K562 (cell line): ENCODE measurements around the gene MTOR. TPM values are rescaled to one million over a fixed set of nuclear protein-coding genes. Genes with fewer than 3 reads are reported as not detected.
A peak's percentile ranks its signal among the peaks of the same experiment; 100 is the strongest.

Experiments
- CBFA2T2 ChIP-seq: fragments of 450-650 bp; conservative IDR thresholded peaks from 2 replicates; pipeline ENCODE4 v1.6.1; 2017; ENCODE audit warnings: mild to moderate bottlenecking
- DMBX1 ChIP-seq: fragments of 250-450 bp; sonication (Bioruptor Pico); IDR thresholded peaks from 2 replicates; pipeline ENCODE4 v1.8.0; 2022; ENCODE audit warnings: inconsistent platforms, mild to moderate bottlenecking, moderate library complexity, borderline replicate concordance
- GTF2E2 ChIP-seq: fragments of 200-800 bp; sonication (Bioruptor generic); IDR thresholded peaks from 2 replicates; pipeline ENCODE4 v1.6.1; 2016; ENCODE audit warnings: missing genetic modification characterization, missing compliant biosample characterization
- KDM2B ChIP-seq: fragments of 250-450 bp; sonication (Bioruptor Pico); IDR thresholded peaks from 2 replicates; pipeline ENCODE4 v1.8.0; 2021; ENCODE audit warnings: mild to moderate bottlenecking, moderate library complexity
- MTF1 ChIP-seq: fragments of 250-450 bp; sonication (Bioruptor Pico); IDR thresholded peaks from 2 replicates; pipeline ENCODE4 v1.9.0; 2021; ENCODE audit warnings: moderate library complexity, mild to moderate bottlenecking, inconsistent platforms, borderline replicate concordance
- NFXL1 ChIP-seq: fragments of 450-650 bp; formaldehyde crosslinking; IDR thresholded peaks from 2 replicates; pipeline ENCODE4 v1.4.0; 2021; ENCODE audit warnings: mild to moderate bottlenecking
- PHF21A ChIP-seq: fragments of 450-650 bp; IDR thresholded peaks from 2 replicates; pipeline ENCODE4 v1.6.1; 2017; ENCODE audit warnings: low read depth, borderline replicate concordance
- PML ChIP-seq: IDR thresholded peaks from 2 replicates; pipeline ENCODE4 v1.6.1; 2012; ENCODE audit warnings: low read length, inconsistent platforms
- POLR2H ChIP-seq: IDR thresholded peaks from 2 replicates; pipeline ENCODE4 v1.6.1; 2016; ENCODE audit warnings: missing genetic modification characterization, low read depth, mild to moderate bottlenecking, control low read depth, missing compliant biosample characterization, moderate library complexity
- PURB ChIP-seq: sonication (generic); formaldehyde crosslinking; IDR thresholded peaks from 2 replicates; pipeline ENCODE4 v1.9.0; 2021; ENCODE audit warnings: low read depth, mild to moderate bottlenecking, missing genetic modification reagents
- RBM15 ChIP-seq: fragments of 200-400 bp; formaldehyde crosslinking; IDR thresholded peaks from 2 replicates; pipeline ENCODE4 v1.6.1; 2018; ENCODE audit warnings: mild to moderate bottlenecking, low read length, moderate library complexity; ENCODE audit not compliant: insufficient read depth
- RFX5 ChIP-seq: IDR thresholded peaks from 2 replicates; pipeline ENCODE4 v1.6.1; 2011; ENCODE audit warnings: low read depth, mild to moderate bottlenecking, improper control_type of control experiment, low read length
- SAP30 ChIP-seq: fragments of 200-600 bp; sonication (generic); IDR thresholded peaks from 2 replicates; pipeline ENCODE4 v1.6.1; 2012; ENCODE audit warnings: borderline replicate concordance, low read depth, mild to moderate bottlenecking, moderate library complexity, low read length, control low read depth, inconsistent platforms; ENCODE audit not compliant: insufficient read depth, poor library complexity, severe bottlenecking
- SFPQ ChIP-seq: fragments of 200-400 bp; formaldehyde crosslinking; IDR thresholded peaks from 2 replicates; pipeline ENCODE4 v1.6.1; 2017; ENCODE audit warnings: mild to moderate bottlenecking, low read depth, low read length, moderate library complexity
- SMARCE1 ChIP-seq: fragments of 450-650 bp; IDR thresholded peaks from 2 replicates; pipeline ENCODE4 v1.7.1; 2016; ENCODE audit warnings: mild to moderate bottlenecking
- TAF1 ChIP-seq: IDR thresholded peaks from 2 replicates; pipeline ENCODE4 v1.6.1; 2011; ENCODE audit warnings: mild to moderate bottlenecking, low read length, moderate library complexity; ENCODE audit not compliant: insufficient read depth, control insufficient read depth, severe bottlenecking; ENCODE audit errors: extremely low read depth
- ZBED1 ChIP-seq: IDR thresholded peaks from 2 replicates; pipeline ENCODE4 v1.6.1; 2014
- ZBTB12 ChIP-seq: fragments of 250-450 bp; sonication (Bioruptor Pico); IDR thresholded peaks from 2 replicates; pipeline ENCODE4 v1.4.0; 2020
- ZNF41 ChIP-seq: fragments of 250-450 bp; sonication (Bioruptor Pico); conservative IDR thresholded peaks from 2 replicates; pipeline ENCODE4 v1.4.0; 2020; ENCODE audit warnings: mild to moderate bottlenecking
- ZNF586 ChIP-seq: fragments of 450-650 bp; formaldehyde crosslinking; conservative IDR thresholded peaks from 2 replicates; pipeline ENCODE4 v1.4.0; 2020; ENCODE audit warnings: mild to moderate bottlenecking, moderate library complexity
- ZNF707 ChIP-seq: fragments of 250-450 bp; sonication (Bioruptor Pico); conservative IDR thresholded peaks from 2 replicates; pipeline ENCODE4 v1.8.0; 2022; ENCODE audit warnings: inconsistent platforms, mild to moderate bottlenecking, moderate library complexity
- ZNF830 ChIP-seq: fragments of 250-450 bp; sonication (Bioruptor Pico); IDR thresholded peaks from 2 replicates; pipeline ENCODE4 v1.5.0; 2021; ENCODE audit warnings: mild to moderate bottlenecking
- polyA plus RNA-seq, 8 experiments: library from polyadenylated mRNA; depleted of rRNA in 4 of 8; stranded (reverse) in 5 of 8; unstranded in 3 of 8; fragments of >200 nt; fragmentation: Nextera tagmentation in 2 of 8; fragmentation: Illumina TruSeq in 1 of 8; extraction: Ambion mirVana in 2 of 8; extraction: Trizol in 1 of 8; gene quantifications; 2 replicates each; pipeline versions ENCODE4 v1.2.1 to v1.2.3, GENCODE V29; 2011 to 2014; ENCODE audit warnings: inconsistent platforms in 1 of 8, missing spikeins in 1 of 8
- total RNA-seq, 7 experiments: library from RNA; depleted of rRNA in 6 of 7; stranded (reverse); fragments of >200 nt in 6 of 7; fragmentation: Illumina TruSeq in 2 of 7; extraction: Trizol in 2 of 7; gene quantifications; 2 replicates each; pipeline versions ENCODE4 v1.2.1 to v1.2.3, GENCODE V29; 2011 to 2021; ENCODE audit warnings: low replicate concordance in 1 of 7
- TF ChIP-seq, protein P1 (sequence below): fragments of 250-450 bp; sonication (Bioruptor Pico); IDR thresholded peaks from 2 replicates; pipeline ENCODE4 v1.4.0; 2020; ENCODE audit warnings: mild to moderate bottlenecking, moderate library complexity
- TF ChIP-seq, protein P2 (sequence below): fragments of 250-450 bp; sonication (Bioruptor Pico); IDR thresholded peaks from 2 replicates; pipeline ENCODE4 v1.8.0; 2022; ENCODE audit warnings: moderate library complexity, mild to moderate bottlenecking, inconsistent platforms

The MTOR gene
- total and polyA plus RNA-seq, 9 of the 15 experiments (the other 6 are each of a cell fraction or from before 2014, with no cell fraction given), result 11.4 to 71.4 (median 52.2) TPM

DNA sequence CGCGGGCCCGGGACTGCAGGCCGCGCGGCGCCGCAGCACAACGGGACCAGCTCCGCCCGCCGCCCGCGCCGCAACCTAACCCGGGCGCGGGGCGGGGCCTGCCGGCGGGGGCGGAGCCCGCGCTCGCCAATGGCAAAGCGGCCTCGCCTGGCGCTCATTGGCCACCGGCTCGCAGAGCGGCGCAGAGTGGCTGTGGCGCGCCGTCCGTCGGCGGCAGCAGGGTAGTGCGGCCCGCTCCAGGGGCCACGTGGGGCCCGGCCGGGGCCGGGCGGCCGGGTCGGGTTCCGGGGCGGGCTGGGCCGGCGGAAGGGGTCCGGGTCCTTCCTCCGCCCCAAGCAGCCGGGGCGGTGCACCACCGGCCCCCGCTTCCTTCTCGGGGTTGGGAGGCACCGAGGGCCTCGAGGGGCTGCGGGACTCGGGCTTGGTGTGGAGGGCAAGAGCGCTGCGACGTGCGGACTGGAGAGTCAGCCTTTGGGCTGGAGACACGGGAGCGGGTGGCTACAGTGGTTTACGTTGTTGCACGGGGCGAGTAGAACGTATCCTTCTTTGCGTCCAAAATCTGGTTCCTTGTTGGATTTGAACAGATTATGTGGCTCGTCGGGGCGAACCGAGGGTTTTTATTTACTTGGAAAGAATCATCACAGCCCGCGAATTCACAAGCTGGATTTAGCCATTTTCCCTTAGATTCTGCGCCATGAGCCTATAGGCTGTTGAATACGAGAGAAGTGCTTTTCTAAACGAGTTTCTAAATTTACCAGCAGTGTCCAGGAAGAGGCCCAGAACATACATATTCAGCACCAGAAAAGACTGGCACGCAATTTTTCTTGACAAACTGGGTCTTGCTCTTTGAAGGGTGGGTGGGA is 202.2 kb downstream of the MTOR start, which contains the start of gene SRM (continued):
- TF ChIP-seq, protein P1, sequence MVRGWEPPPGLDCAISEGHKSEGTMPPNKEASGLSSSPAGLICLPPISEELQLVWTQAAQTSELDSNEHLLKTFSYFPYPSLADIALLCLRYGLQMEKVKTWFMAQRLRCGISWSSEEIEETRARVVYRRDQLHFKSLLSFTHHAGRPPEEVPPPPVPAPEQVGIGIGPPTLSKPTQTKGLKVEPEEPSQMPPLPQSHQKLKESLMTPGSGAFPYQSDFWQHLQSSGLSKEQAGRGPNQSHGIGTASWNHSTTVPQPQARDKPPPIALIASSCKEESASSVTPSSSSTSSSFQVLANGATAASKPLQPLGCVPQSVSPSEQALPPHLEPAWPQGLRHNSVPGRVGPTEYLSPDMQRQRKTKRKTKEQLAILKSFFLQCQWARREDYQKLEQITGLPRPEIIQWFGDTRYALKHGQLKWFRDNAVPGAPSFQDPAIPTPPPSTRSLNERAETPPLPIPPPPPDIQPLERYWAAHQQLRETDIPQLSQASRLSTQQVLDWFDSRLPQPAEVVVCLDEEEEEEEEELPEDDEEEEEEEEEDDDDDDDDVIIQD (CRISPR knock-in tag), result no peak
- TF ChIP-seq POLR2H, result no peak
- no peak for TF ChIP-seq MTF1 (CRISPR knock-in tag)
- TF ChIP-seq RFX5, result no peak
- 0 out of 2 replicates have a peak, but pooled peaks have one; percentile 42 for TF ChIP-seq KDM2B (CRISPR knock-in tag)
- TF ChIP-seq SAP30, result peak; percentile 99
- TF ChIP-seq CBFA2T2, result no peak
- TF ChIP-seq DMBX1 (CRISPR knock-in tag), result no peak
- TF ChIP-seq NFXL1, result no peak
- TF ChIP-seq GTF2E2 (tag), result no peak
- no peak for TF ChIP-seq PML
- TF ChIP-seq ZNF586, result no peak
- TF ChIP-seq PHF21A, result no peak
- no peak for TF ChIP-seq PURB (CRISPR knock-in tag)
- no peak for TF ChIP-seq ZNF41 (CRISPR knock-in tag)
- peak; percentile 68; the same call in 1 of the 2 replicates for TF ChIP-seq ZBTB12 (CRISPR knock-in tag)
- no peak for TF ChIP-seq TAF1
- no peak for TF ChIP-seq SMARCE1
- no peak for TF ChIP-seq ZNF707
- TF ChIP-seq ZBED1, result no peak
- TF ChIP-seq RBM15, result no peak
- TF ChIP-seq ZNF830, result no peak
- TF ChIP-seq SFPQ, result no peak
- TF ChIP-seq, protein P2, sequence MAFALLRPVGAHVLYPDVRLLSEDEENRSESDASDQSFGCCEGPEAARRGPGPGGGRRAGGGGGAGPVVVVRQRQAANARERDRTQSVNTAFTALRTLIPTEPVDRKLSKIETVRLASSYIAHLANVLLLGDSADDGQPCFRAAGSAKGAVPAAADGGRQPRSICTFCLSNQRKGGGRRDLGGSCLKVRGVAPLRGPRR (CRISPR knock-in tag), result no peak
